Left forelimb (tissue), 1 donor: Measurements from ENCODE around the gene NKIRAS2.

Experiments
- DNase-seq: peaks from one replicate; pipeline ENCODE4 v3.0.0-alpha.2; 2018; ENCODE audit warnings: low spot score

Gene NKIRAS2

DNA sequence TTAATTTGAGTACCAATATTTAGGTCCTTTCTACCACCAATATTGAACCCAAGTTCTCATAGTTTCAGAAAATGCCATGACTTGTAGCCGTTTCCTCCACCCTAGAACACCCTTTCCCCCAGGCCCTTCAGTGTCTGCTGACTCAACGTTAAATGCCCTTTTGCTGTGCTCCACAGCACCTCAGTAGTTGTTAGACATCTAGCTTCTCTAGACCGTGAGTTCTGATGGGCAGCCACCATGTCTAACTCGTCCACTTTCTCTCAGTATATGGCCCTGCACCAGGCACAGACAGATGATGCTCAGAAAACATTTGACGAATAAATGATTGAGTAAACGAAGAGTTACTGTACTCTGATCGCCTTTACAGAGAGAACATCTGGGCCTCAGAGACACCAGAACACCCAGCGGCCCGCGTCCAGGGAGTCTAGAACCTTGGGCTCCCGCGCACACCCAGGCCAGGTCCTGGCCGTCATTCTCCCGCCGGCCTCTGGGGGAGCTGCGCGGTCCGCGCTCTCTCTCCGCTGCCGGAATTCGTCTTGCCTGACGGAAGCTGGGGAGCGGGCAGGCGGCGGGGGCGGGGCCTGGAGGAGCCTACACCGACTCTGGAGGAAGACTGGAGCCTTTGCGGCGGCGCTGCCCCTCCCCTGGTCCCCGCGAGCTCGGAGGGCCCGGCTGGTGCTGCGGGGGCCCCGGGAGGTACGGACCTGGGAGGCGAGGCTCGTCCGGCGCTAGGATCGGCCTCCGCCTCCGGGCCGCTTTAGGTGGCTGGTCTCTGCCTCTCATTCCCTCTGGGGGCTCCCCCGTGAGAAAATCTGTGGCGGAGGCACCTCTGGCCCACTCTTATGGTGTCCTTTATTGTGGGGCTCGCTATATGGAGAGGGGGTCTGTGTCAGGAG lies at the start of gene NKIRAS2:
Gene NKIRAS2 (plus strand): TSS at position 582 of the 896 bp plus-strand sequence. CDS start 1,488 bp downstream, outside the sequence.
- DNase-seq, result peak; percentile 95

DNA sequence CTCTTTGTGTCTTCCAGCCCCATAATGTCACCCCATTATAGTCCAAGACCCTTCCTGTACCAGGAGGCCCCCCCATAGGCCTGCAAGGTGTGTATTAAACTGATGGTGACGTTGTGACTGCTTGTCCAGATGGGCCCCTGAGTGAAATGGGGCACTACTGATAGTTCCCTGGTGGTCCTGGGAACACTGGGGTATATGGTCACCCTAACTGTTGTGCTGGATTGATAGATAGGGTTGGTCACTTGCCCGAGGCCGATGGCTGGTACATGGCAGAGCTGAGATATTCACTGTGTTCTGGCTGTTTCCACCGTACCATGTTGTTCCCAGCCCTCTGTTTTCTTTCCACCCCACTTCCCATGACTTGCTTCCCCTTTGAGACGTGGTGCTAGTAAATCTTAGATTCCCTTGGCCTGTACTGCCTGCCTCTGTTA lies 49.0 kb upstream of the NKIRAS2 start:
- DNase-seq, result no peak

DNA sequence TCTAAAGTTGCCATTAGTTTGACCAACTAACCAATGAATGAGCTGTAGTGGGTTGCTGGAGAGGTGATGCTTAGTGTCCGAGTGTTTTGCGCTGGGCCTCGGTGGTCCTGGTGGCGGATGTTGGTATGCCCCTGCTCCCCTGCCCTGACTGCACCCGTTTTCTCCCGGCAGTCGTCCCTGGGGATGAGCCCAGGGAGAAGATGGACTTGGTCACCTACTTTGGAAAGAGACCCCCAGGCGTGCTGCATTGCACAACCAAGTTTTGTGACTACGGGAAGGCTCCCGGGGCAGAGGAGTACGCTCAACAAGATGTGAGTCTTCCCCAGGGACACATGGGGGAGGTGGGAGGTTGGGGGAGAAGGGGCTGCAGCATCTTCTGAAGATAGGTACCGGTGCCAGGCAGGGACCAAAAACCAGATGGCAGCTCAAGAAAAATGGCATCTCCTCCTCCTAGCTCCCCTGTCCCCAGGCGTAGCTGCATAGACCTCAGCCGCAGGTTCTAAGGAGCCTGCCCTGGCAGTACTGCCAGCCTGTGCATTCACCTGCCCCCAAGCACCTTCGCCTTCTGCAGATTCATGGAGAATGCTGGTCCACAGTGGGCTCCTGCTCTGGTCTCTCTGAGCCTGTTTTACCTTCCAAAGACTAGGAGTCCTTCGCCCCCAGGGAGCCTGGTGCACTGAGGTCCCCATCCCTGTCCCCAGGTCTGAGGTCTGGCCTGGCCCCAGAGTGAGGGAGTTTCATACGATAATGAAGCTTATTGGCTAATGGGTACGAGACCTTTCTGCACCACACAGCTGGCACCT lies 48.0 kb upstream of the NKIRAS2 start:
- DNase-seq, result no peak

DNA sequence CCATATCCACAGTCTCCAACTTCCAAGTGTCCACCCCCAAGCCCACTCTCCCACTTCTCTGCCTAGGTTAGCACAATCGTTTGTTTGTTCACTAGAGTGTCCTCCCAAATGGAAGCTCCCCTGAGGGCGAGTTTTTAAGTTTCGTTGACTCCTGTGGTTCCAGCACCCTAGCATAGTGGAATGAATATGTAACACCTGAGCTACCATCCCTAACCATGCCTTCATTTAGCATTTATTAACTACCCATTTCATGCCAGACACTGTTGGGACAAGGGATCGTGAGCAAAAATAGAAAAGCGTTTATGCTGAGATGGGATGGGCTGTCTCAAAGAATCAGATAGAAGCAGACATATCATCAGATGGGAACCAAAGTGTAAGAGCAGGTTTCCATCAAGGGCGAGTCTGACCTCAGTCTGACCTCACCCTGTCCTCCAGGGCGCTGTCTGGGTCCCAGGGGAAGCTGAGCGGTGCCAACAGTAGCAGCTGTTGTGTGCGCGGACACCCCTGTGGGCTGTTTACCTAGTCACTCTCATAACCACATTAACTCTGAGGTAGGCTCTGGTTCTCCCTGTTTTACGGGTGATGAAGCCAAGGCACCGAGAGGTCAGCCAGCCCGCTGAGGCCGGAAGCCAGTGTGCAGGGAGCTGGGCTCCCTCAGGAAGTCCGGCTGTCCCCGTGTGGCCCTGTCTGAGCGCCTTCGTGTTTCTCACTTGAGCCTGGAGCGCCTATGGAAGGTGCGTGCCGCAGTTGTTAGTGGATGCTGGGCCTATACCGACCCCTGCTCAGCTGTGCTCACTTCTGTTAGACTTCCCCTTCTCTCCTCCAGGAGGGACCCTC lies 47.1 kb upstream of the NKIRAS2 start:
- no peak for DNase-seq

DNA sequence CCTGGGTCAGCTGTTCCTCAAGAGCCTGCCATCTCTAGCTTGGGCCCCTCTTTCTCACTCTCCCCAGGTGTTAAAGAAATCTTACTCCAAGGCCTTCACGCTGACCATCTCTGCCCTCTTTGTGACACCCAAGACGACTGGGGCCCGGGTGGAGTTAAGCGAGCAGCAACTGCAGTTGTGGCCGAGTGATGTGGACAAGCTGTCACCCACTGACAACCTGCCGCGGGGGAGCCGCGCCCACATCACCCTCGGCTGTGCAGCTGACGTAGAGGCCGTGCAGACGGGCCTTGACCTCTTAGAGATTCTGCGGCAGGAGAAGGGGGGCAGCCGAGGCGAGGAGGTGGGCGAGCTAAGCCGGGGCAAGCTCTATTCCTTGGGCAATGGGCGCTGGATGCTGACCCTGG lies 46.5 kb upstream of the NKIRAS2 start:
- DNase-seq, result no peak

DNA sequence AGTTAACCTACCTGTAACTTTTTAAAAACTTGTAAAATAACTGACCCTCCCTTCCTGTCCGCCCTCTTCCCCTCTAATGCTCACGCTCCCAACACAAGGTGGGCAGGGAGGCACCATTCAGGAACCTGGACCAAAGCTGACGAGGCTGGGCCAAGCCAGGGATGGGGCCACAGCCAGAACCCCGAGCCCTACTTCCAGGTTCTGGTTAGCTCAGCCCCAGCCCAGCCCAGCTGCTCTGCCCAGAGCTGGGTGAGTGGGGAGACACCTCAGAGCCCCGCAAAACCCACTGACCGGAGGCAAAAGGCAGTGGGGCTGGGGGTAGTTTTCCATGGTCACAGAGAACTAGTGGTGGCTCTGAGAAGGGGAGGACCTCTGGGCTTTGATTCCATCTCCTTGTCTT lies 45.9 kb upstream of the NKIRAS2 start:
- no peak for DNase-seq

DNA sequence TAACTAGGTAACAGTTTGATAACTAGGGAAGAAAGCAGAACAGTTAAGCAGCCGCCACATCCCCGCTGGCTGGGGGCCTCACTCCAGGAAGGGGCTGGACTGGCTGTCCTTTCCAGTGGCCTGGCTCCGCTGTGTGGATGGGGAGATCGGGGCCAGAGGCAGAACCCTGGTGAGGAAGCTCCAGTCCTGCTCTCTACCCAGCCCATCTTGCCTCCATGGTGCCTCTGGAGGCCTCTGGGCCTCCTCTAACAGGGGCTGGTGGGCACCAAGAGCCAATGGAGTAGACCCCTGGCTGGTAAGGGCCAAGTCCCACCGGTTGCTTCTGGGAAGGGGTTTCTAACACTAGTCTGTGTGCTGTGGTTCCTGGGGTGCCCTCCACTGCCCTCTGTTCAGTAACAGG lies 45.2 kb upstream of the NKIRAS2 start:
- no peak for DNase-seq

DNA sequence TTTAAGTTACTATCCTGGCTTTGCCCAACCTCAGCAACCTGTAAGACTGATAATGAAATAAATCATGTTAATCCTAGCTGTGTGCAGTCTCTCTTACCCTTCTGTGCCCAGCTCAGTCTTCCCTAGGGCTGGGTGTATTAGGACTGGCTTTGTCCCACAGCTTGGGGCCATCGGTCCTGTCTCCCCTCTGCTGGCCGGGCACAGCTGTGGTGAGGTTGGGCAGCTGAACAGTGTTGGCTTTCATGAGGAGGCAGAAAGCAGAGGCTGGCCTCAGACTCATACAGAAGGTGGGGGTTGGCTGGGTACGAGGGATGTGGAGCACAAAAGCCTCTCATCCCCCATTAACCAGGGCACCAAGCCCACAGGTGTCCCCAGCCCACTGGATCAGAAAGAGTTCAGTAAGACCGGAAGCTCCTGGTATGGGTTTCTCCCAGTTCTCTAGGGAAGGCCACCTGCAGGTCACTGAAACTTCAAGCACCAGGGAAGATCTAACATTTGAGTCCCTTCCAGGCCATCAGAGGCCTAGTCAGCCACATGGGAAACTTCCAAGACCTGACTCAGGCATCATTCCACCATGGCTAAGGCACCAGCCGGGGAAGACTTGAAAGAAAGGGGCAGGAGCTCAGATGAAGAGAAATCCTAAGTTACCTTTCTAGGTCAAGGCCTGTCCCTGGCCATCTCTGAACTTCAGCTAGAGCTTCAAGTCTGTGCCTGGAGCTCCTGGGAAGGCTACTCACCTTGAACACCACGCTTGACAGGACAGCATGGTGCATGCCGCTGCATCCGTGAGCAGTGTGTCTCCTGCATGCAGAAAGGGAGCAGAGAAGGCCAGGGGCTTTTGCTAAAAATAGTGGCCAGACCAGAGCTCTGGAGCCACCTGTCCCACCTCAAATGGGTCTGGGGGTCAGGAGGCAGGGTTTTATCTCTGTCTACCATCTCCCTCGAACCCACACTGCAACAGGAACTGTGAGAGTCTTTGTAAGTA lies 44.5 kb upstream of the NKIRAS2 start:
- no peak for DNase-seq

DNA sequence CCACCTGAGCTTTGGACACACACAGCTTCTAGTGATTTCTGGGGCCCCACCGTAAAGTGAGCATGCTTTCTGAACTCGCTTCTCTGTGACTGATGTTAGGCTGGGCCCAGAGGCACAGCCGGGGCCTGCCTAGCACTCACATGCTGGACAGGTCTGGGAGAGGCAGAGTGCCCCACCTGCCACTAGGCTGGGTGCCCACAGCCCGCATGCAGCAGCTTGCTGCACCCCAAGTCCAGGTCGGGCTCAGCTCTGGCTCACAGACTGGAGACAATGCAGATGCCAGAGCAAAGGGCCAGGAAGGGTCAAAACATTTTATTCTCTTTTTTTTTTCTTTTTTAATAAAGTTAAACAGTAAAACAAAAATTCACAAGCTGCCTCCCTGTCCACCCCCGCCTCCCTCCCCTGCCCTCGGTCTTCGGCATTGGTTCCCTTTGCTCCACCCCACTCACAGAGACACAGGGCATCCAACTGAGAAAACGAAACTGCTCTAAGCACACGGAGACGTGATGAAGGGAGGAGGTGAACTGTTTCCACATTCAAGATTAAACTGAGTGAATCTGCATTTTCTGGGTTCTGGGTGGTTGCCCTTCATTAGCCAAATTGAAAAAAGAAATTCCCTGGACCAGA lies 43.6 kb upstream of the NKIRAS2 start:
- DNase-seq, result no peak

DNA sequence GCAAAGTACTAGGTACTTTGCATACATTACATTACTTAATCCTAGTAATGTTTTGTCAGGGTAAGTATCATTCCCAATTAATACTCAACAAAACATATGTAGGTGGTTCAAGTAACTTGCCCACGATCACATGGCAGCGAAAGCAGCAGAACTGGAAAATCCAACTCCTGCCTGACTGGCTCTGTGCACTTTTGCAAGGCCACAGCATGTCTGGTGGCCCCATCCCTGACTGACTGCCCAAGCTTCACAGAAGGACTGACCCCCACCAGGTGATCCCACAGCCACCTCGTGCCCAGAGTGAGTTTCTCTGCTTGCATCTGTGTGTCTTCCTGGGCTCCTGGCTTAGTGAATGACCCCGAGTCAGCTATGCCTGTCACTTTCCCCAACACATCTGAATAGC lies 41.9 kb upstream of the NKIRAS2 start:
- DNase-seq, result no peak

DNA sequence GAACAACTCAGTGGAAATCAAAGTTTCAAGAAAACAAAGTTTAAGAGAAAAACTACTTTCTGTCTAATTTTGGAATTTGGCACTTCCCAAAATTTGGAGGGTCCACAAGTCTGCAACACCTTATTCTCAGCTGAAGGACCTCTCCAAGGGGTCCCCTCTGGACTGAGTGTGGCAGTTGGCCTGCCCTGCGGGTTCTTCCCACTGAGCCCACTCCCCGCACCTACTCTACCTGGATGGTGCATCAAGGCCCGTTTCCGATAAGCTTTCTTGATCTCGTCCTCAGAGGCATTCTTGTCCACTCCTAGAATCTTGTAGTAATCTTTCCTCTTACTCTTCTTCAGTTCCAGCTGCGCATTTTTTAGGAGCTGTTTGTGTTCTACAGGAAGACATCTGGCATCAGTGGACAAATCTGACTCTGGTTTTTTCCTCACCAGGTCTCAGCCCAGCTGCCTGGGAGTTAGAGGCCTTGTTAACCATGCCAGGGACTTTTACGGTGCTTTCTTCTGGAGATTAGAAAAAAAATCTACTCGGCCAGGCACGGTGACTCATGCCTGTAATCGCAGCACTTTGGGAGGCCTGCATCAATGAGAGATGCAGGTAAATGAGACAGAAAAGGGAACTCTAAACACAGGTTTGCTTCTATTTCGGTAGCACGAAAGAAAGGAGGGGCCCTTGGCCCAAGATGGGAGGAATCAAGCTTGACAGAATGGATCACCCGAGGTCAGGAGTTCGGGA lies 37.7 kb upstream of the NKIRAS2 start:
- no peak for DNase-seq

DNA sequence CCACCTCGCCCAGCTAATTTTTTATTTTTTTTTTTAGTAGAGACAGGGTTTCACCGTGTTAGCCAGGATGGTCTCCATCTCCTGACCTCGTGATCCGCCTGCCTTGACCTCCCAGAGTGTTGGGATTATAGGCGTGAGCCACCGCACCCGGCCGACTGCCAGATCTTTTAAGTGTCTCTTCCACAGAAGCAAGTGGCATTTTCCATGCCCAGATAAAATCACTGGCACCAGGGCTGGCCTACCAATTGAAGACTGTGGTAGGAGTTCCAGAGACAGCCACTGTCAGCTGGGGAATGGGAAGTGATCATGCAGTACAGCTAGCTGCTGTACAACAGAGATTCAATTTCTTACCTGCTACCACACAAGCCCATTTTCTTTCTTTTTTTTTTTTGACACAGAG lies 35.4 kb upstream of the NKIRAS2 start:
- no peak for DNase-seq

DNA sequence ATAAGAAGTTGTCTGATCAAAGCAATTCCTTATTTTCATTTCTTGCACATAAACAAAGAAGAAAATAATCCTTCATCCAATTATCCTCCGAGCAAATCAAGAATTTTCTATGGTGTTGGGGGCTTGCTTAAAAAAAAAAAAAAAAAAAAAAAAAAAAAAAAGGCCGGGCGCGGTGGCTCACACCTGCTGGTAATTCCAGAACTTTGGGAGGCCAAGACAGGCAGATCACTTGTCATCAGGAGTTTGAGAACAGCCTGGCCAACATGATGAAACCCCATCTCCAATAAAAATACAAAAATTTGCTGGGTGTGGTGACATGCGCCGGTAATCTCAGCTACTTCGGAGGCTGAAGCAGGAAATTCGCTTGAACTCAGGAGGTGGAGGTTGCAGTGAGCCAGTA lies 34.0 kb upstream of the NKIRAS2 start:
- DNase-seq, result no peak

DNA sequence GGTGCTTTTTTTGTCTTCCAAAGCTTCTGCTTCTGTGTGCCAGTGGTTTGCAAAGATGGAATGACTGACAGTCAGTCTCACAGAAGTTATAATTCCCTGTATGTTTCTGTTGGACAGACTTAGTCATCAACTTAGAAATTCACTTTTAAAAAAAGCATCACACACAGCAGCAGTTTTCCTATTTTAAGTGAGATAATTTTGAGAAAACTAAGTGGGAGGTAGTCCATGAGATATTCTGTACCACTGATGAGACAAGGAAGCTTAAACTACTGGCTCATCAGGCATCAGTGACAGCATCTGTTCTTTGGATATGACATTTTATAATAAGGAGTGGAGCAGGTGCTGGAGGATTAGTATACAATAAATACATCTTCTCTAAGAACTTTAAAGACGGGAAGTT lies 33.3 kb upstream of the NKIRAS2 start:
- DNase-seq, result no peak

DNA sequence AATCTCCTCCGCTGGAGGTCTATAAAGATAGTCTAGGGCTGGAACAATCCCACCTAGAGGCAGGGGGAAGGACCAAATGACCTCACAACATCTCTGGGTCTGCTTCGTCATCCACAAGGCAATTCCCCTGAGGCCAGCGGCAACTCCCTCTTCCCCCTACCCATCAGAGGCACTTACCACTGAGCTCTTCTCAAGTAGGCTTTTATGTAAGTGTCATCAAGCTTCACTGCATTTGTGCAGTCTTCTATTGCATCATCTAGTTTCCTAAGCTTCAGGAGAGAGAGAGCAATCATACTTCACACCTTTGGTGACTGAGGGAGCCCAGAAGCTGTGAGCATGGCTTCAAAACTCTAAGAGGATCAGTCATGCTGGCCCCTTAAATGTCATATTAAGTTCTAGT lies 32.2 kb upstream of the NKIRAS2 start:
- no peak for DNase-seq

DNA sequence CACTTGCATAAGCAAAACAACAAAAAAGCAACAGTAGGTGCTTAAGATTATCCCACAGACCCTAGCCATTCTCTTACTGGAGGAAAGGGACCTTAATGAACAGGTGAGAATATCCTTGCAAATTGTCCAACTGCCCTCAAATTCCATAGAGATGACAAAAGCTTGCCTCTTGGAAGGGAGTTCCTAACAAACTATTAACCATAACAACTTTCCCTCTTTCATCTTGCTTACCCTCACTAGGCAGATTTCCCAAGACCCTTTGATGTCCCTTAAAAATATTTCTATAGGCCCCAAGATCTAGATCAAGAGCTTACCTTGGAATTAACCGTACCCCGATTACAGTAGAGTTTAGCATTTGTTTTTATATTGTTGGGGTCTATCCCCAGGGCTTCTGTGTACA lies 31.5 kb upstream of the NKIRAS2 start:
- DNase-seq, result no peak

DNA sequence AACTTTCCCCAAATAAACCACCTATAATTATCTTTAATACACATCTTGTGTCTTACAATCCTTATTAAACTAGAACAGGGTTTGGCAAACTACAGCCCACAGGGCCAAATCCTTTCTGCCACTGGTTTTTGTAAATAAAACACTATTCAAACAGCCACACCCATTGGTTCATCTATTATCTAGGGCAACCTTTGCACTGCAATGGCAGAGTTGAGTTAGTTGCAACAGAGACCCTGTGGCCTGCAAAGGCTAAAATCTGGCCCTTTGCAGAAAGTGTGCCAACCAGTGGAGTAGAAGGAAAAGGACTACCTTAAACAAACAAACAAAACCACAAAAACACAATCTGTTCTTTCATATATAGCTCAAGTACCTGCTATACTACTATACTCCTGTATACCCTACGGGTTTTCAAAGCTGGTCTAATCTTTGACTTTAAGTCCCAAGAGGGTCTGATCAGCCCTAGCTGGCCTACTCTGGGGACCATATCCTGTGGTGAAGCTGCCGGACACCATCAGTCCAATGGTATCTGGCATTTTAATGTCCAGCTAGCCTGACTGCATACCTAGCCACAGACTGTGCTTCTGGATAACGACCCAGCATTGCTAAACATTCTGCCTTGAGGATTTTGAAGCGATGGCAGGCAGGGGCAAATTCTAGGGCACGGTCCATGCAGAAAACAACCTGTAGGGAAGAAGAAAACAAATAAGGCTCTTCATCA lies 30.0 kb upstream of the NKIRAS2 start:
- no peak for DNase-seq

DNA sequence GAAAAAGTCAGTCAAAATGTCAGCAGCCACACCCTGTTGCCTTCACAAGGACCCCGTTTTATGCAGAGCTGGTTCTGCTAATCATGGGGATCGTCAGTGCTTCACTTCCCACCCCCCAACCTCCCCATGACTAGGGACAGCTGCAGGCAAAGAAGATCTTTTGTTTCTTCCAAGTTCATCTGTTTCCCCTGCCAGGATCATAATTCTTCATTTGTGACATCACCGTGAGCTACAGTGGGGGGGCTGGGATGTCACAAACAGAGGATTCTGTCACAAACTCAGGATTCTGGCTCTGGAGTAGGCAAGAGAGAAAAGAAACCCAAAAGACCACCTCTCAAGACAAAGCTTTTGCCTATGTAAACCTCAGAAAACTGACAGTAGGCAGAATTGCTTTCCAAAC lies 27.3 kb upstream of the NKIRAS2 start:
- no peak for DNase-seq

DNA sequence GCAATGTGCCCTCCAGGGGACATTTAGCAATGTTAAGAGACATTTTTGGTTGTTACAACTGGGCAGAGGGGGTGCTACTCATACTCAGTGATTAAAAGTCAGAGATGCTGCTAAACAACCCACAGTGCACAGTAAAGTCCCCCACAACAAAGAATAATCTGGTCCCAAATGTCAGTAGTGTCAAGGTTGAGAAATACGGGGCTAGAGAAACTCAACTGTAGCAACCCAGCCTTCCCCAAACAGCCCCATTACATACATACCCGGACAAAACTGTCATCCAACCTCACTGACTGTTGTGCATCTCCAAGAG lies 23.1 kb upstream of the NKIRAS2 start:
- no peak for DNase-seq
